NT2/D1 (cell line): ENCODE data around the gene DAZAP2.

Source experiments
- SUZ12 ChIP-seq: IDR thresholded peaks from 2 replicates; pipeline ENCODE4 v1.6.1; 2011; ENCODE audit not compliant: insufficient read length, insufficient read depth; ENCODE audit errors: extremely low read depth
- YY1 ChIP-seq: IDR thresholded peaks from 2 replicates; pipeline ENCODE4 v1.6.1; 2011; ENCODE audit not compliant: insufficient read length, insufficient read depth
- ZNF274 ChIP-seq: IDR thresholded peaks from 2 replicates; pipeline ENCODE4 v1.6.1; 2011; ENCODE audit warnings: mild to moderate bottlenecking, low read depth, low read length

- TF ChIP-seq SUZ12, result no peak
- TF ChIP-seq YY1, result no peak
- TF ChIP-seq ZNF274, result no peak
These were observed 15.9 kb downstream of the DAZAP2 start for GRCh38 chr12:51254536-51254935.
